GM12878 (cell line): ENCODE results near the gene CDH16. TPM values are rescaled to one million over a fixed set of nuclear protein-coding genes. Genes with fewer than 3 reads are reported as not detected.

ENCODE experiments used
- ASH2L ChIP-seq: fragments of 300-600, 200-600 bp; sonication (generic); IDR thresholded peaks from 2 replicates; pipeline ENCODE4 v1.6.1; 2017; ENCODE audit warnings: low read depth, mild to moderate bottlenecking, borderline replicate concordance
- ATF3 ChIP-seq: IDR thresholded peaks from 2 replicates; pipeline ENCODE4 v1.6.1; 2011; ENCODE audit warnings: low read depth, mild to moderate bottlenecking, low read length, moderate library complexity, borderline replicate concordance; ENCODE audit errors: extremely low read depth
- CHD4 ChIP-seq: fragments of 200-600 bp; sonication (generic); IDR thresholded peaks from 2 replicates; pipeline ENCODE4 v1.6.1; 2016; ENCODE audit warnings: mild to moderate bottlenecking
- CUX1 ChIP-seq: IDR thresholded peaks from 2 replicates; pipeline ENCODE4 v1.6.1; 2012; ENCODE audit warnings: improper control_type of control experiment, low read depth, low read length; ENCODE audit not compliant: insufficient replicate concordance
- EP300 ChIP-seq, 2 experiments: fragments of 150-350 bp in 1 of 2; IDR thresholded peaks; 2 replicates each; pipeline ENCODE4 v1.6.1; 2011 to 2012; ENCODE audit warnings: low read depth in 2 of 2, low read length in 2 of 2, borderline replicate concordance in 1 of 2, improper control_type of control experiment in 1 of 2, inconsistent platforms in 1 of 2; ENCODE audit not compliant: control insufficient read depth in 1 of 2
- ESRRA ChIP-seq: IDR thresholded peaks from 2 replicates; pipeline ENCODE4 v1.6.1; 2012; ENCODE audit warnings: mild to moderate bottlenecking, low read length, improper control_type of control experiment
- FOS ChIP-seq: IDR thresholded peaks from 3 replicates; pipeline ENCODE4 v1.6.1; 2011; ENCODE audit warnings: borderline replicate concordance; ENCODE audit not compliant: insufficient read length; ENCODE audit errors: extremely low read depth
- IKZF1 ChIP-seq: fragments of 450-650 bp; conservative IDR thresholded peaks from 2 replicates; pipeline ENCODE4 v1.6.1; 2017; ENCODE audit warnings: antibody characterized with exemption, mild to moderate bottlenecking
- JUNB ChIP-seq: IDR thresholded peaks from 2 replicates; pipeline ENCODE4 v1.6.1; 2016; ENCODE audit warnings: antibody characterized with exemption, mild to moderate bottlenecking
- KAT2A ChIP-seq: conservative IDR thresholded peaks from 2 replicates; pipeline ENCODE4 v1.6.1; 2011; ENCODE audit warnings: low read depth, low read length; ENCODE audit not compliant: control insufficient read depth
- MXI1 ChIP-seq: fragments of 150-350 bp; IDR thresholded peaks from 2 replicates; pipeline ENCODE4 v1.6.1; 2011; ENCODE audit warnings: low read depth, mild to moderate bottlenecking, inconsistent platforms, low read length, improper control_type of control experiment
- NRF1 ChIP-seq: conservative IDR thresholded peaks from 2 replicates; pipeline ENCODE4 v1.6.1; 2011; ENCODE audit warnings: mild to moderate bottlenecking, low read depth, low read length, improper control_type of control experiment
- RELA ChIP-seq: fragments of 450-650 bp; IDR thresholded peaks from 2 replicates; pipeline ENCODE4 v1.8.0; 2014; ENCODE audit warnings: borderline replicate concordance; ENCODE audit not compliant: partially characterized antibody
- SMAD5 ChIP-seq: IDR thresholded peaks from 2 replicates; pipeline ENCODE4 v1.6.1; 2016; ENCODE audit warnings: antibody characterized with exemption, low read depth
- SP1 ChIP-seq: IDR thresholded peaks from one replicate; pipeline ENCODE4 v1.6.1; 2011; ENCODE audit warnings: low read depth, low read length
- SPI1 ChIP-seq: IDR thresholded peaks from 2 replicates; pipeline ENCODE4 v1.6.1; 2011; ENCODE audit warnings: low read depth, mild to moderate bottlenecking, low read length, moderate library complexity, borderline replicate concordance; ENCODE audit not compliant: insufficient read depth
- SUPT20H ChIP-seq: IDR thresholded peaks from 2 replicates; pipeline ENCODE4 v1.6.1; 2011; ENCODE audit warnings: low read depth, mild to moderate bottlenecking, low read length, moderate library complexity, borderline replicate concordance; ENCODE audit not compliant: control insufficient read depth
- SUZ12 ChIP-seq: fragments of 200-600 bp; sonication (generic); IDR thresholded peaks from one replicate; pipeline ENCODE4 v1.6.1; 2018; ENCODE audit warnings: antibody characterized with exemption, mild to moderate bottlenecking; ENCODE audit not compliant: unreplicated experiment
- YY1 ChIP-seq: IDR thresholded peaks from 2 replicates; pipeline ENCODE4 v1.6.1; 2011; ENCODE audit warnings: low read depth, mild to moderate bottlenecking, low read length
- ZNF24 ChIP-seq: fragments of 450-650 bp; IDR thresholded peaks from 2 replicates; pipeline ENCODE4 v1.6.1; 2017; ENCODE audit warnings: antibody characterized with exemption, mild to moderate bottlenecking
- polyA plus RNA-seq, 11 experiments: library from polyadenylated mRNA; depleted of rRNA in 4 of 11; unstranded in 6 of 11; stranded (reverse) in 5 of 11; fragments of >200 nt; fragmentation: Nextera tagmentation in 4 of 11; fragmentation: Illumina TruSeq in 1 of 11; extraction: Ambion mirVana in 4 of 11; extraction: Trizol in 1 of 11; gene quantifications; 1 replicate in 1 of 11; 2 replicates in 10 of 11; pipeline versions ENCODE4 v1.2.1 to v1.2.3, GENCODE V29; 2011 to 2016; ENCODE audit warnings: inconsistent platforms in 2 of 11, missing spikeins in 2 of 11, low read depth in 1 of 11
- total RNA-seq, 4 experiments: library from RNA; depleted of rRNA in 3 of 4; stranded (reverse); fragments of >200 nt in 3 of 4; fragmentation: Illumina TruSeq in 1 of 4; extraction: Trizol in 1 of 4; gene quantifications; 2 replicates each; pipeline versions ENCODE4 v1.2.1 to v1.2.3, GENCODE V29; 2013 to 2021
- TF ChIP-seq, protein P1 (sequence below): fragments of 450-650 bp; IDR thresholded peaks from 2 replicates; pipeline ENCODE4 v1.6.1; 2014; ENCODE audit warnings: mild to moderate bottlenecking
- TF ChIP-seq, protein P2 (sequence below): fragments of 450-650 bp; IDR thresholded peaks from 2 replicates; pipeline ENCODE4 v1.6.1; 2017; ENCODE audit warnings: borderline replicate concordance

The CDH16 gene
- total and polyA plus RNA-seq, 10 of the 15 experiments (the other 5 are each of a cell fraction or from before 2014, with no cell fraction given): 0.05 TPM; not detected in 9

DNA sequence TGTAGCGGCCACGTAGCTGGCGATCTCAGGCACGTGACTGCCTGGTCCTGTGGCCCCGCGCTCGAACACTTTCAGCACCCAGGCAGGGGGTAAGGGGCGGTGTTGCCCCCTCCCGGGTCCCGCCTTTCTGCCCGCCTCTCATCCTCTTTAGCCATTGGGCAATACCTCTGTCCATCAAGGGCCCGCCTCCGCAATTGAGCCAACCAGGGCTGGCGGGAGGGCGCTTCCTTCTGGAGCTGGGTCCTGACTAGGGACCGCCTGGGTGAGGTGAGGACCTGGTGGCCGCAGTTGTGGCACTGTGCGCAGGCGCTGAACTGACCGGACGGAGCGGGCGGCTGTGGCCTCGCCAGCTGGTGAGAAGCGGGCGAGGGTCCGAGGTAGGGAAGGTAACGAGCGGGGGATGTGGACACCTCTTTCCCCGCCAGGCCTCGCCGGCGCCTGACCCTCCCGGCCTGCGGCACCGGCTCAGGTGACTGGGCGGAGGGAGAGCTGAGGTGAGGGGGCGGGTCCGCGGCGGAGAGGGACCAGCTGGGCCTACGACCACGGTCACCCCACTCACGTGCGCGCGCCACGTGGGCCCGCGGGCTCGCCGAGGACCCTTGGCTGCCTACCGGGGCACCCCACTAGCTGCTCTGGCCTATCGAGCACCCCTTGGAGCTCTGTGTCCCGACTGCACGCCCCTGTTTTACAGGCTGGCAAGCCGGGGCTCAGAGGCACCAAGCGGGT, 38.2 kb downstream of the CDH16 start, which contains the start of gene PDP2 (continued):
- no peak for TF ChIP-seq CUX1
- peak; percentile 52 for TF ChIP-seq NRF1
- 0 out of 4 replicates have a peak, but pooled peaks of 1 of the 2 experiments have one; percentile 8 for TF ChIP-seq EP300 (IDR thresholded peaks at IDR 0.05; ENCODE audit: borderline replicate concordance in 1 of 2, control insufficient read depth in 1 of 2, low read depth in 2 of 2, low read length in 2 of 2)
- no peak for TF ChIP-seq ATF3
- TF ChIP-seq ZNF24: no peak
- TF ChIP-seq IKZF1: peak; percentile 85; the same call in 1 of the 2 replicates
- TF ChIP-seq, protein P1, sequence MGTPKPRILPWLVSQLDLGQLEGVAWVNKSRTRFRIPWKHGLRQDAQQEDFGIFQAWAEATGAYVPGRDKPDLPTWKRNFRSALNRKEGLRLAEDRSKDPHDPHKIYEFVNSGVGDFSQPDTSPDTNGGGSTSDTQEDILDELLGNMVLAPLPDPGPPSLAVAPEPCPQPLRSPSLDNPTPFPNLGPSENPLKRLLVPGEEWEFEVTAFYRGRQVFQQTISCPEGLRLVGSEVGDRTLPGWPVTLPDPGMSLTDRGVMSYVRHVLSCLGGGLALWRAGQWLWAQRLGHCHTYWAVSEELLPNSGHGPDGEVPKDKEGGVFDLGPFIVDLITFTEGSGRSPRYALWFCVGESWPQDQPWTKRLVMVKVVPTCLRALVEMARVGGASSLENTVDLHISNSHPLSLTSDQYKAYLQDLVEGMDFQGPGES: peak; percentile 88
- TF ChIP-seq KAT2A: no peak
- TF ChIP-seq, protein P2, sequence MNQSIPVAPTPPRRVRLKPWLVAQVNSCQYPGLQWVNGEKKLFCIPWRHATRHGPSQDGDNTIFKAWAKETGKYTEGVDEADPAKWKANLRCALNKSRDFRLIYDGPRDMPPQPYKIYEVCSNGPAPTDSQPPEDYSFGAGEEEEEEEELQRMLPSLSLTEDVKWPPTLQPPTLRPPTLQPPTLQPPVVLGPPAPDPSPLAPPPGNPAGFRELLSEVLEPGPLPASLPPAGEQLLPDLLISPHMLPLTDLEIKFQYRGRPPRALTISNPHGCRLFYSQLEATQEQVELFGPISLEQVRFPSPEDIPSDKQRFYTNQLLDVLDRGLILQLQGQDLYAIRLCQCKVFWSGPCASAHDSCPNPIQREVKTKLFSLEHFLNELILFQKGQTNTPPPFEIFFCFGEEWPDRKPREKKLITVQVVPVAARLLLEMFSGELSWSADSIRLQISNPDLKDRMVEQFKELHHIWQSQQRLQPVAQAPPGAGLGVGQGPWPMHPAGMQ: no peak
- TF ChIP-seq SMAD5: no peak
- no peak for TF ChIP-seq SUZ12
- TF ChIP-seq SUPT20H: no peak
- TF ChIP-seq YY1: 0 out of 2 replicates have a peak, but pooled peaks have one; percentile 8
- no peak for TF ChIP-seq JUNB
- no peak for TF ChIP-seq ASH2L
- peak; percentile 53 for TF ChIP-seq FOS
- no peak for TF ChIP-seq SPI1
- peak; percentile 96 for TF ChIP-seq SP1
- peak; percentile 84; the same call in 1 of the 2 replicates for TF ChIP-seq MXI1
- no peak for TF ChIP-seq ESRRA
- TF ChIP-seq CHD4: no peak
- TF ChIP-seq RELA: no peak
